Measurements from ENCODE around the gene CDH24. TPM values are rescaled to one million over a fixed set of nuclear protein-coding genes. Genes with fewer than 3 reads are reported as not detected.
A peak's percentile ranks its signal among the peaks of the same experiment; 100 is the strongest.

CDH24 gene
- total and polyA plus RNA-seq, 2 of the 13 experiments (the other 11 are each of a cell fraction or from before 2014, with no cell fraction given): 0.69 to 0.99 TPM

DNA sequence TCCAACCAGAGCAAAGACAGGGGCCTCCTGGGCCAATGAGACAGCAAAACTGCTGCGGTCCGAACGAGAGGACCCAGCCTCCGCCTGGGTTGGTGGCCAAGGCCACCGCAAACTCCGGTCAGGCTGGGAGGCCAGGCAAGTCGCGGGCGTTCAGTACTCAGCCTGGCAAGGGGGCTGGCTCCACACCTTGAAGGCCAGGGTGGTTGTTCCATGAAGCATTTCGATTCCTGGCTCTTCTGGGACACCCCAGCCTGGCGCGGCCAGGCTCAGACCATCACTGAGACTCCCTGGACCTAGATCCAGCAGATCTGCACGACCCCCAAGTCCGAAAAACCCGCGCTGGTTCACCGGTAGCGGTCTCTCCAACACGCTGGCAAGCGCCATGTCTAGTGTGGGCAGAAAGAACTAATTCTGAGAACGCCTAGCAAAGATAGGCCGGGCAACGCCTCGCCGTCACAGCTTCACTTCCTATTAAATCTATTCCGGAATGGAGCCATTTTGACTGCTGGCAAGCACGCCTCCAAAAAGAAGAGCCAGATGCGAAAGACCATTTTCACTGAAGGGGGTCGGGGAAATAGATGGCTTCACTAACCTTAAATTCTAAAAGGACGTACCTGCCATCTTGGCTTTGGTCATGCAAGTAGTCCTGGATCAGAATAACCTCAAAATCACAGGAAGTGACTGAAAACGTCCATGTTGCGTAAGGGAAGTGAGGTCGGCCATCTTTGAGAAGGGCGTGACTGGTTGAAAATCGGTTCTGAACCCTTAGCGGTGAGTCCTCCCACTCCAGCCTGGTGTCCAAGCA, 22.6 kb downstream of the CDH24 start, which contains the start of gene PSMB5 (continued):
- TF ChIP-seq, protein P1, sequence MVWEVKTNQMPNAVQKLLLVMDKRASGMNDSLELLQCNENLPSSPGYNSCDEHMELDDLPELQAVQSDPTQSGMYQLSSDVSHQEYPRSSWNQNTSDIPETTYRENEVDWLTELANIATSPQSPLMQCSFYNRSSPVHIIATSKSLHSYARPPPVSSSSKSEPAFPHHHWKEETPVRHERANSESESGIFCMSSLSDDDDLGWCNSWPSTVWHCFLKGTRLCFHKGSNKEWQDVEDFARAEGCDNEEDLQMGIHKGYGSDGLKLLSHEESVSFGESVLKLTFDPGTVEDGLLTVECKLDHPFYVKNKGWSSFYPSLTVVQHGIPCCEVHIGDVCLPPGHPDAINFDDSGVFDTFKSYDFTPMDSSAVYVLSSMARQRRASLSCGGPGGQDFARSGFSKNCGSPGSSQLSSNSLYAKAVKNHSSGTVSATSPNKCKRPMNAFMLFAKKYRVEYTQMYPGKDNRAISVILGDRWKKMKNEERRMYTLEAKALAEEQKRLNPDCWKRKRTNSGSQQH (CRISPR knock-in tag; IDR thresholded peaks at IDR 0.05; ENCODE audit: low read depth): peak; percentile 93
- peak; percentile 100 for TF ChIP-seq ZNF605 (CRISPR knock-in tag; IDR thresholded peaks at IDR 0.05)
- TF ChIP-seq PAX8 (CRISPR knock-in tag; IDR thresholded peaks at IDR 0.05; ENCODE audit: borderline replicate concordance): peak; percentile 97
- TF ChIP-seq, protein P2, sequence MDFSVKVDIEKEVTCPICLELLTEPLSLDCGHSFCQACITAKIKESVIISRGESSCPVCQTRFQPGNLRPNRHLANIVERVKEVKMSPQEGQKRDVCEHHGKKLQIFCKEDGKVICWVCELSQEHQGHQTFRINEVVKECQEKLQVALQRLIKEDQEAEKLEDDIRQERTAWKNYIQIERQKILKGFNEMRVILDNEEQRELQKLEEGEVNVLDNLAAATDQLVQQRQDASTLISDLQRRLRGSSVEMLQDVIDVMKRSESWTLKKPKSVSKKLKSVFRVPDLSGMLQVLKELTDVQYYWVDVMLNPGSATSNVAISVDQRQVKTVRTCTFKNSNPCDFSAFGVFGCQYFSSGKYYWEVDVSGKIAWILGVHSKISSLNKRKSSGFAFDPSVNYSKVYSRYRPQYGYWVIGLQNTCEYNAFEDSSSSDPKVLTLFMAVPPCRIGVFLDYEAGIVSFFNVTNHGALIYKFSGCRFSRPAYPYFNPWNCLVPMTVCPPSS (IDR thresholded peaks at IDR 0.05): no peak
- peak; percentile 98 for TF ChIP-seq KLF12 (CRISPR knock-in tag; IDR thresholded peaks at IDR 0.05; ENCODE audit: borderline replicate concordance)
- peak; percentile 90; the same call in 1 of the 2 replicates for TF ChIP-seq ZNF34 (CRISPR knock-in tag; IDR thresholded peaks at IDR 0.05; ENCODE audit: borderline replicate concordance)
- TF ChIP-seq ATAD3A (CRISPR knock-in tag; IDR thresholded peaks at IDR 0.05): peak; percentile 69; the same call in 1 of the 2 replicates
- TF ChIP-seq PAWR (CRISPR knock-in tag; IDR thresholded peaks at IDR 0.05; ENCODE audit: borderline replicate concordance): no peak
- TF ChIP-seq, protein P3, sequence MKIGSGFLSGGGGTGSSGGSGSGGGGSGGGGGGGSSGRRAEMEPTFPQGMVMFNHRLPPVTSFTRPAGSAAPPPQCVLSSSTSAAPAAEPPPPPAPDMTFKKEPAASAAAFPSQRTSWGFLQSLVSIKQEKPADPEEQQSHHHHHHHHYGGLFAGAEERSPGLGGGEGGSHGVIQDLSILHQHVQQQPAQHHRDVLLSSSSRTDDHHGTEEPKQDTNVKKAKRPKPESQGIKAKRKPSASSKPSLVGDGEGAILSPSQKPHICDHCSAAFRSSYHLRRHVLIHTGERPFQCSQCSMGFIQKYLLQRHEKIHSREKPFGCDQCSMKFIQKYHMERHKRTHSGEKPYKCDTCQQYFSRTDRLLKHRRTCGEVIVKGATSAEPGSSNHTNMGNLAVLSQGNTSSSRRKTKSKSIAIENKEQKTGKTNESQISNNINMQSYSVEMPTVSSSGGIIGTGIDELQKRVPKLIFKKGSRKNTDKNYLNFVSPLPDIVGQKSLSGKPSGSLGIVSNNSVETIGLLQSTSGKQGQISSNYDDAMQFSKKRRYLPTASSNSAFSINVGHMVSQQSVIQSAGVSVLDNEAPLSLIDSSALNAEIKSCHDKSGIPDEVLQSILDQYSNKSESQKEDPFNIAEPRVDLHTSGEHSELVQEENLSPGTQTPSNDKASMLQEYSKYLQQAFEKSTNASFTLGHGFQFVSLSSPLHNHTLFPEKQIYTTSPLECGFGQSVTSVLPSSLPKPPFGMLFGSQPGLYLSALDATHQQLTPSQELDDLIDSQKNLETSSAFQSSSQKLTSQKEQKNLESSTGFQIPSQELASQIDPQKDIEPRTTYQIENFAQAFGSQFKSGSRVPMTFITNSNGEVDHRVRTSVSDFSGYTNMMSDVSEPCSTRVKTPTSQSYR (CRISPR knock-in tag; IDR thresholded peaks at IDR 0.05; ENCODE audit: borderline replicate concordance): peak; percentile 34; the same call in 1 of the 2 replicates
- TF ChIP-seq DR1 (CRISPR knock-in tag; IDR thresholded peaks at IDR 0.05): no peak; the same call in 1 of the 2 replicates
- TF ChIP-seq, protein P4, sequence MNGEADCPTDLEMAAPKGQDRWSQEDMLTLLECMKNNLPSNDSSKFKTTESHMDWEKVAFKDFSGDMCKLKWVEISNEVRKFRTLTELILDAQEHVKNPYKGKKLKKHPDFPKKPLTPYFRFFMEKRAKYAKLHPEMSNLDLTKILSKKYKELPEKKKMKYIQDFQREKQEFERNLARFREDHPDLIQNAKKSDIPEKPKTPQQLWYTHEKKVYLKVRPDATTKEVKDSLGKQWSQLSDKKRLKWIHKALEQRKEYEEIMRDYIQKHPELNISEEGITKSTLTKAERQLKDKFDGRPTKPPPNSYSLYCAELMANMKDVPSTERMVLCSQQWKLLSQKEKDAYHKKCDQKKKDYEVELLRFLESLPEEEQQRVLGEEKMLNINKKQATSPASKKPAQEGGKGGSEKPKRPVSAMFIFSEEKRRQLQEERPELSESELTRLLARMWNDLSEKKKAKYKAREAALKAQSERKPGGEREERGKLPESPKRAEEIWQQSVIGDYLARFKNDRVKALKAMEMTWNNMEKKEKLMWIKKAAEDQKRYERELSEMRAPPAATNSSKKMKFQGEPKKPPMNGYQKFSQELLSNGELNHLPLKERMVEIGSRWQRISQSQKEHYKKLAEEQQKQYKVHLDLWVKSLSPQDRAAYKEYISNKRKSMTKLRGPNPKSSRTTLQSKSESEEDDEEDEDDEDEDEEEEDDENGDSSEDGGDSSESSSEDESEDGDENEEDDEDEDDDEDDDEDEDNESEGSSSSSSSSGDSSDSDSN (CRISPR knock-in tag; IDR thresholded peaks at IDR 0.05): peak; percentile 95
- no peak; the same call in 1 of the 2 replicates for TF ChIP-seq NCOA1 (CRISPR knock-in tag; IDR thresholded peaks at IDR 0.05)
- TF ChIP-seq, protein P5, sequence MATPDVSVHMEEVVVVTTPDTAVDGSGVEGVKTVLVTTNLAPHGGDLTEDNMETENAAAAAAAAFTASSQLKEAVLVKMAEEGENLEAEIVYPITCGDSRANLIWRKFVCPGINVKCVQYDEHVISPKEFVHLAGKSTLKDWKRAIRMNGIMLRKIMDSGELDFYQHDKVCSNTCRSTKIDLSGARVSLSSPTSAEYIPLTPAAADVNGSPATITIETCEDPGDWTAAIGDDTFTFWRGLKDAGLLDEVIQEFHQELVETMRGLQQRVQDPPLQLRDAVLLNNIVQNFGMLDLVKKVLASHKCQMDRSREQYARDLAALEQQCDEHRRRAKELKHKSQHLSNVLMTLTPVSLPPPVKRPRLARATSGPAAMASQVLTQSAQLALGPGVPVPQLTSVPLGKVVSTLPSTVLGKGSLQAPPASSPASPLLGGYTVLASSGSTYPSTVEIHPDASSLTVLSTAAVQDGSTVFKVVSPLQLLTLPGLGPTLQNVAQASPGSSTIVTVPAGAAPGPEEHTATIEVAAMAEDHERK (CRISPR knock-in tag; IDR thresholded peaks at IDR 0.05; ENCODE audit: low read depth): peak; percentile 97
- TF ChIP-seq, protein P6, sequence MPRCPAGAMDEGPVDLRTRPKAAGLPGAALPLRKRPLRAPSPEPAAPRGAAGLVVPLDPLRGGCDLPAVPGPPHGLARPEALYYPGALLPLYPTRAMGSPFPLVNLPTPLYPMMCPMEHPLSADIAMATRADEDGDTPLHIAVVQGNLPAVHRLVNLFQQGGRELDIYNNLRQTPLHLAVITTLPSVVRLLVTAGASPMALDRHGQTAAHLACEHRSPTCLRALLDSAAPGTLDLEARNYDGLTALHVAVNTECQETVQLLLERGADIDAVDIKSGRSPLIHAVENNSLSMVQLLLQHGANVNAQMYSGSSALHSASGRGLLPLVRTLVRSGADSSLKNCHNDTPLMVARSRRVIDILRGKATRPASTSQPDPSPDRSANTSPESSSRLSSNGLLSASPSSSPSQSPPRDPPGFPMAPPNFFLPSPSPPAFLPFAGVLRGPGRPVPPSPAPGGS (CRISPR knock-in tag; IDR thresholded peaks at IDR 0.05): peak; percentile 94
